ENCODE results near the gene ADAMTS7.

DNA sequence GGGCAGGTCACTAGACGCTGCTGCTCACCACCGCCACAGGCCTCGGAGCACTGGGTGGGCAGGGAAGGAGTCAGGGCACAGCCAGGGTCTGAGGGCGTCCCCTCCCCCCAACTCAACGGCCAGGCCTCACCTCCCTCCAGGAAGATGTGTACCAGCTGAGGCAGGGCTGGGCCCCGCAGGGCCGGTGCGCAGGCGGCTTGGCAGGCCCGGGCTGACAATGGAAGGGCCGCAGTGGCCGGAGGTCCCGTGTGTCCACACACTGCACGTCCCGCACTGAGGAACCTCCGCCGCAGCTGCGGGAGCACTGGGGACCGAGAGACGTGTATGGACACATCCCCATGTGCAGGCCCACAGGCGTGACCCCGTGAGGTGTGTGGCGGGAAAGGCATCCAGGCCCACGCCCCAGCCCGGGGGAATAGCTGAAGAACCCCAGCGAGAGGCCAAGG is 47.4 kb downstream of the ADAMTS7 start:
- no peak for TF ChIP-seq POLR2A (IDR thresholded peaks at IDR 0.05; ENCODE audit: low read depth, low read length)
- TF ChIP-seq TAF1 (IDR thresholded peaks at IDR 0.05; ENCODE audit: low read depth, low read length): no peak
- no peak for TF ChIP-seq POLR2AphosphoS5 (IDR thresholded peaks at IDR 0.05; ENCODE audit: low read depth, low read length)
